Neural cell (in vitro differentiated cells): ENCODE measurements around the gene RIPOR2. TPM values are rescaled to one million over a fixed set of nuclear protein-coding genes. Genes with fewer than 3 reads are reported as not detected.

Experiments
- H2AFZ ChIP-seq: fragments of 200-600, 300-800 bp; sonication (generic), shearing (Covaris generic); 2 replicates; pipeline ENCODE4 v1.6.0; 2014; ENCODE audit warnings: low read depth, mild to moderate bottlenecking, antibody characterized with exemption, low read length, moderate library complexity
- H3F3A ChIP-seq: fragments of 200-600 bp; shearing (Covaris generic); 2 replicates; pipeline ENCODE4 v1.6.1; 2016; ENCODE audit warnings: mild to moderate bottlenecking, moderate library complexity, mixed read lengths, antibody characterized with exemption, low read length; ENCODE audit not compliant: insufficient read depth, poor library complexity, severe bottlenecking
- H3K27ac ChIP-seq: fragments of 200-600, 300-800 bp; sonication (generic), shearing (Covaris generic); 2 replicates; pipeline ENCODE4 v1.5.1; 2014; ENCODE audit warnings: mild to moderate bottlenecking, low read length, moderate library complexity
- H3K27me3 ChIP-seq: fragments of 300-800, 200-600 bp; sonication (generic), shearing (Covaris generic); 2 replicates; pipeline ENCODE4 v1.6.0; 2014; ENCODE audit warnings: mild to moderate bottlenecking, low read depth, low read length, moderate library complexity; ENCODE audit not compliant: insufficient read depth
- H3K36me3 ChIP-seq: fragments of 300-800, 200-600 bp; sonication (generic), shearing (Covaris generic); 2 replicates; pipeline ENCODE4 v1.5.1; 2014; ENCODE audit warnings: mild to moderate bottlenecking, antibody characterized with exemption, low read length, moderate library complexity; ENCODE audit not compliant: insufficient read depth
- H3K4me2 ChIP-seq: fragments of 300-800, 200-600 bp; sonication (generic), shearing (Covaris generic); 2 replicates; pipeline ENCODE4 v1.6.0; 2014; ENCODE audit warnings: mild to moderate bottlenecking, low read length
- H3K4me3 ChIP-seq: fragments of 300-800, 200-600 bp; sonication (generic), shearing (Covaris generic); 2 replicates; pipeline ENCODE4 v1.5.1; 2014; ENCODE audit warnings: mild to moderate bottlenecking, low read length, moderate library complexity
- H3K79me2 ChIP-seq: fragments of 200-600 bp; shearing (Covaris generic); replicated peaks from 2 replicates; pipeline ENCODE4 v1.6.0; 2014; ENCODE audit warnings: mild to moderate bottlenecking, low read length, moderate library complexity; ENCODE audit not compliant: insufficient read depth
- H3K9ac ChIP-seq: fragments of 300-800, 200-600 bp; sonication (generic), shearing (Covaris generic); 2 replicates; pipeline ENCODE4 v1.6.1; 2016; ENCODE audit warnings: mild to moderate bottlenecking, low read length, mixed read lengths
- H3K9me2 ChIP-seq: fragments of 200-600 bp; shearing (Covaris generic); 2 replicates; pipeline ENCODE4 v1.6.1; 2016; ENCODE audit warnings: mild to moderate bottlenecking, low read length, mixed read lengths; ENCODE audit not compliant: insufficient read depth
- H3K9me3 ChIP-seq: fragments of 200-600, 300-800 bp; sonication (generic), shearing (Covaris generic); 2 replicates; pipeline ENCODE4 v1.6.1; 2016; ENCODE audit warnings: mild to moderate bottlenecking, mixed run types, low read length, moderate library complexity, mixed read lengths
- H4K20me1 ChIP-seq: fragments of 200-600 bp; shearing (Covaris generic); 2 replicates; pipeline ENCODE4 v1.6.1; 2016; ENCODE audit warnings: mild to moderate bottlenecking, mixed run types; ENCODE audit not compliant: insufficient read depth
- EP300 ChIP-seq: fragments of 450-650 bp; conservative IDR thresholded peaks from 2 replicates; pipeline ENCODE4 v1.6.1; 2014; ENCODE audit warnings: antibody characterized with exemption, mild to moderate bottlenecking, moderate library complexity; ENCODE audit not compliant: poor library complexity, severe bottlenecking
- EZH2 ChIP-seq: fragments of 200-600, 300-800 bp; shearing (Covaris generic), sonication (generic); IDR thresholded peaks from 2 replicates; pipeline ENCODE4 v1.6.1; 2014; ENCODE audit warnings: antibody characterized with exemption, low read length, borderline replicate concordance, mild to moderate bottlenecking; ENCODE audit not compliant: insufficient read depth, poor library complexity, severe bottlenecking
- MXI1 ChIP-seq: fragments of 450-650 bp; conservative IDR thresholded peaks from 2 replicates; pipeline ENCODE4 v1.6.1; 2014; ENCODE audit warnings: antibody characterized with exemption, mild to moderate bottlenecking; ENCODE audit not compliant: poor library complexity, severe bottlenecking
- POLR2AphosphoS5 ChIP-seq: IDR thresholded peaks from 2 replicates; pipeline ENCODE4 v1.6.1; 2012
- RAD21 ChIP-seq: fragments of 450-650 bp; conservative IDR thresholded peaks from 2 replicates; pipeline ENCODE4 v1.6.1; 2014; ENCODE audit warnings: antibody characterized with exemption, mild to moderate bottlenecking, moderate library complexity
- SMC3 ChIP-seq: fragments of 450-650 bp; conservative IDR thresholded peaks from 2 replicates; pipeline ENCODE4 v1.6.1; 2014; ENCODE audit warnings: antibody characterized with exemption, mild to moderate bottlenecking, moderate library complexity; ENCODE audit not compliant: poor library complexity
- TAF1 ChIP-seq: IDR thresholded peaks from 2 replicates; pipeline ENCODE4 v1.6.1; 2012; ENCODE audit warnings: low read depth
- polyA plus RNA-seq: library from polyadenylated mRNA; depleted of rRNA; stranded (reverse); fragments of >200 nt; gene quantifications from 2 replicates; pipeline ENCODE4 v1.2.3, GENCODE V29; 2014
- TF ChIP-seq, protein P1 (sequence below): IDR thresholded peaks from 2 replicates; pipeline ENCODE4 v1.6.1; 2012; ENCODE audit warnings: borderline replicate concordance
- TF ChIP-seq, protein P2 (sequence below): fragments of 450-650 bp; IDR thresholded peaks from 2 replicates; pipeline ENCODE4 v1.5.1; 2014; ENCODE audit warnings: antibody characterized with exemption, mild to moderate bottlenecking, moderate library complexity; ENCODE audit not compliant: poor library complexity, severe bottlenecking

Gene RIPOR2
- polyA plus RNA-seq, 1 donor from 2014 or later = 83.8 TPM

DNA sequence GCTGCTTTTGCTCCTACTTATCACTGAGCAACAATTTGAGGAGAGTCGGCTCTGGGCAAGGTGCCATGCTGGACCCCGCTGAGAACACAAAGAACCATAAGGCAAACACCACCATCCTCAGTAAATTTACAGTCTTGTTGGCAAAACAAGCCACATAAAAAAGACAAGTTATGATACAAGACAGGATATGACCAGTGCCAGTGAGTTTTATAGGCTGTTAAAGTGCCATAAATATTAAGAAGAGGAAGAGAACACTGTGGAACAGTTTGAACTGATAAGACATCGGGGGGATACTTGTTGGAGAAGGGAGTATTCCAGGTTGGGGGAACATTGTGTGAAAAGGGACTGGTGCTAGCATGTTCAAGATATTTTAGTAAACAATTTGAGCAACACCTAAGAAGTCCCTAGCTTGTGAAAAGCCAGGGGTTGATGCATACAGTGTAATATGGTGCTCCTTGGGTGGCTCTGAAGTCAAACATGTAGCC is 25.3 kb upstream of the RIPOR2 start:
- Histone ChIP-seq H4K20me1 (no peaks in the 10 kb centered on the region), H3F3A (no peaks in the 10 kb centered on the region), H3K27ac (no peak overlapping the region), H3K36me3 (no peaks in the 10 kb centered on the region), H3K4me2 (no peak overlapping the region), H3K9me3 (no peaks in the 10 kb centered on the region), H3K9me2 (no peaks in the 10 kb centered on the region), H3K9ac (no peak overlapping the region), H3K27me3 (no peaks in the 10 kb centered on the region), H2AFZ (no peak overlapping the region), H3K4me3 (no peak overlapping the region), H3K79me2 (no peaks in the 10 kb centered on the region)
- TF ChIP-seq RAD21 = no peak
- TF ChIP-seq MXI1 = no peak
- TF ChIP-seq, protein P1, sequence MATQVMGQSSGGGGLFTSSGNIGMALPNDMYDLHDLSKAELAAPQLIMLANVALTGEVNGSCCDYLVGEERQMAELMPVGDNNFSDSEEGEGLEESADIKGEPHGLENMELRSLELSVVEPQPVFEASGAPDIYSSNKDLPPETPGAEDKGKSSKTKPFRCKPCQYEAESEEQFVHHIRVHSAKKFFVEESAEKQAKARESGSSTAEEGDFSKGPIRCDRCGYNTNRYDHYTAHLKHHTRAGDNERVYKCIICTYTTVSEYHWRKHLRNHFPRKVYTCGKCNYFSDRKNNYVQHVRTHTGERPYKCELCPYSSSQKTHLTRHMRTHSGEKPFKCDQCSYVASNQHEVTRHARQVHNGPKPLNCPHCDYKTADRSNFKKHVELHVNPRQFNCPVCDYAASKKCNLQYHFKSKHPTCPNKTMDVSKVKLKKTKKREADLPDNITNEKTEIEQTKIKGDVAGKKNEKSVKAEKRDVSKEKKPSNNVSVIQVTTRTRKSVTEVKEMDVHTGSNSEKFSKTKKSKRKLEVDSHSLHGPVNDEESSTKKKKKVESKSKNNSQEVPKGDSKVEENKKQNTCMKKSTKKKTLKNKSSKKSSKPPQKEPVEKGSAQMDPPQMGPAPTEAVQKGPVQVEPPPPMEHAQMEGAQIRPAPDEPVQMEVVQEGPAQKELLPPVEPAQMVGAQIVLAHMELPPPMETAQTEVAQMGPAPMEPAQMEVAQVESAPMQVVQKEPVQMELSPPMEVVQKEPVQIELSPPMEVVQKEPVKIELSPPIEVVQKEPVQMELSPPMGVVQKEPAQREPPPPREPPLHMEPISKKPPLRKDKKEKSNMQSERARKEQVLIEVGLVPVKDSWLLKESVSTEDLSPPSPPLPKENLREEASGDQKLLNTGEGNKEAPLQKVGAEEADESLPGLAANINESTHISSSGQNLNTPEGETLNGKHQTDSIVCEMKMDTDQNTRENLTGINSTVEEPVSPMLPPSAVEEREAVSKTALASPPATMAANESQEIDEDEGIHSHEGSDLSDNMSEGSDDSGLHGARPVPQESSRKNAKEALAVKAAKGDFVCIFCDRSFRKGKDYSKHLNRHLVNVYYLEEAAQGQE = no peak
- no peak for TF ChIP-seq TAF1
- TF ChIP-seq EP300 = no peak
- no peak for TF ChIP-seq EZH2
- no peak for TF ChIP-seq SMC3
- TF ChIP-seq, protein P2, sequence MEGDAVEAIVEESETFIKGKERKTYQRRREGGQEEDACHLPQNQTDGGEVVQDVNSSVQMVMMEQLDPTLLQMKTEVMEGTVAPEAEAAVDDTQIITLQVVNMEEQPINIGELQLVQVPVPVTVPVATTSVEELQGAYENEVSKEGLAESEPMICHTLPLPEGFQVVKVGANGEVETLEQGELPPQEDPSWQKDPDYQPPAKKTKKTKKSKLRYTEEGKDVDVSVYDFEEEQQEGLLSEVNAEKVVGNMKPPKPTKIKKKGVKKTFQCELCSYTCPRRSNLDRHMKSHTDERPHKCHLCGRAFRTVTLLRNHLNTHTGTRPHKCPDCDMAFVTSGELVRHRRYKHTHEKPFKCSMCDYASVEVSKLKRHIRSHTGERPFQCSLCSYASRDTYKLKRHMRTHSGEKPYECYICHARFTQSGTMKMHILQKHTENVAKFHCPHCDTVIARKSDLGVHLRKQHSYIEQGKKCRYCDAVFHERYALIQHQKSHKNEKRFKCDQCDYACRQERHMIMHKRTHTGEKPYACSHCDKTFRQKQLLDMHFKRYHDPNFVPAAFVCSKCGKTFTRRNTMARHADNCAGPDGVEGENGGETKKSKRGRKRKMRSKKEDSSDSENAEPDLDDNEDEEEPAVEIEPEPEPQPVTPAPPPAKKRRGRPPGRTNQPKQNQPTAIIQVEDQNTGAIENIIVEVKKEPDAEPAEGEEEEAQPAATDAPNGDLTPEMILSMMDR = no peak
- TF ChIP-seq POLR2AphosphoS5 = no peak

DNA sequence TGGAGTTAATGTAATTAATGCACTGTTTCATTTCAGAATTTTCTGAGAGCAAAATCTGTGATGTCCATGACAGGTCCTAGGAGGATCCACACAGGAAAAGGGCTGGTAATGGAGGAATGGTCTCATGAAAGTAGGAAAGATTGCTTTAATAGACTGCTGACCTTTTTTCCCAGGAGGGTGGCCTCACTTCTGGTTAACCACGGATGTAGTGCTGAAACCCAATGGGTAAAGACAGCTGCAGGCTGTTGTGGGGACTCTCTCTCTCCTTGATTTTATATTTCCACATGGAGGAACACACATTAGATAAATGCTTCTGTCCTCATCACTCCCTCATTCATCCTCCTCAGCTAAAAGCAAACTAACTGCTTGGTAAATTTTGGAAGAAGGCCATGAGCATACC is 23.6 kb upstream of the RIPOR2 start:
- Histone ChIP-seq H3K27me3 (no peaks in the 10 kb centered on the region), H3K4me2 (no peak overlapping the region), H3K4me3 (no peak overlapping the region), H3F3A (no peaks in the 10 kb centered on the region), H3K36me3 (no peaks in the 10 kb centered on the region), H3K79me2 (no peaks in the 10 kb centered on the region), H4K20me1 (no peaks in the 10 kb centered on the region), H3K9me2 (no peaks in the 10 kb centered on the region), H3K27ac (no peak overlapping the region), H3K9me3 (no peaks in the 10 kb centered on the region), H2AFZ (no peak overlapping the region), H3K9ac (no peak overlapping the region)
- TF ChIP-seq TAF1 (no peak), EP300 (no peak), POLR2AphosphoS5 (no peak), RAD21 (no peak)

DNA sequence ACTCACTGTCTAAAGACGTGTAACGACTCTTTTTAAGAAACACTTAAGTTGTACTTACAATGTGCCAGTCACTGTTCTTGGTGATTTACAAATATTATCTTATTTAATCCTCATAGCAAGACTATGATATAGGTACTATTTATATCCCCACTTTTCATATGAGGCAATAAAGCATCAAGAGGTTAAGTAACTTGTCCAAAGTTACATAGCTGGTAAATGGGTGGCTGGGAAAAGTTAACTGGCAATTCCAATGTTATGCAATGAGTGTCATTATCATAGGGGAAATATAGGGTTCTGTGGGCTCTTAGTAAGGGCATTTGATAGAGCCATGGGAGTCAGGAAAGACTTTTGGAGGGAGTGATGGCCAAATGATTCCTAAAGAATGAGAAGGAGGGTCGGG is 21.4 kb upstream of the RIPOR2 start:
- H2AFZ ChIP-seq = no peak overlapping the region
- no peaks in the 10 kb centered on the region for H3K36me3 ChIP-seq
- H3K4me2 ChIP-seq = no peak overlapping the region
- no peaks in the 10 kb centered on the region for H3F3A ChIP-seq
- H3K79me2 ChIP-seq = no peaks in the 10 kb centered on the region
- no peaks in the 10 kb centered on the region for H3K27me3 ChIP-seq
- H3K9me2 ChIP-seq = no peaks in the 10 kb centered on the region
- H3K4me3 ChIP-seq = no peak overlapping the region
- no peaks in the 10 kb centered on the region for H3K9me3 ChIP-seq
- H4K20me1 ChIP-seq = no peaks in the 10 kb centered on the region
- no peak overlapping the region for H3K27ac ChIP-seq
- no peak overlapping the region for H3K9ac ChIP-seq
- TF ChIP-seq, protein P2 = no peak
- TF ChIP-seq, protein P1 = no peak
- TF ChIP-seq RAD21 = no peak
- no peak for TF ChIP-seq EP300
- no peak for TF ChIP-seq TAF1
